Inflammatory macrophage treated with lipopolysaccharide for 4 hours (primary cell): ENCODE results near the gene REL.
A peak's percentile ranks its signal among the peaks of the same experiment; 100 is the strongest.
"Not testable (repeated sequence)": the region's sequence is repeated elsewhere in the genome, so short reads cannot be mapped to it uniquely, and the experiment has no call there.

ENCODE experiments used
- DNase-seq: peaks from one replicate; pipeline ENCODE4 v3.0.0-alpha.2; 2020

The REL gene

DNA sequence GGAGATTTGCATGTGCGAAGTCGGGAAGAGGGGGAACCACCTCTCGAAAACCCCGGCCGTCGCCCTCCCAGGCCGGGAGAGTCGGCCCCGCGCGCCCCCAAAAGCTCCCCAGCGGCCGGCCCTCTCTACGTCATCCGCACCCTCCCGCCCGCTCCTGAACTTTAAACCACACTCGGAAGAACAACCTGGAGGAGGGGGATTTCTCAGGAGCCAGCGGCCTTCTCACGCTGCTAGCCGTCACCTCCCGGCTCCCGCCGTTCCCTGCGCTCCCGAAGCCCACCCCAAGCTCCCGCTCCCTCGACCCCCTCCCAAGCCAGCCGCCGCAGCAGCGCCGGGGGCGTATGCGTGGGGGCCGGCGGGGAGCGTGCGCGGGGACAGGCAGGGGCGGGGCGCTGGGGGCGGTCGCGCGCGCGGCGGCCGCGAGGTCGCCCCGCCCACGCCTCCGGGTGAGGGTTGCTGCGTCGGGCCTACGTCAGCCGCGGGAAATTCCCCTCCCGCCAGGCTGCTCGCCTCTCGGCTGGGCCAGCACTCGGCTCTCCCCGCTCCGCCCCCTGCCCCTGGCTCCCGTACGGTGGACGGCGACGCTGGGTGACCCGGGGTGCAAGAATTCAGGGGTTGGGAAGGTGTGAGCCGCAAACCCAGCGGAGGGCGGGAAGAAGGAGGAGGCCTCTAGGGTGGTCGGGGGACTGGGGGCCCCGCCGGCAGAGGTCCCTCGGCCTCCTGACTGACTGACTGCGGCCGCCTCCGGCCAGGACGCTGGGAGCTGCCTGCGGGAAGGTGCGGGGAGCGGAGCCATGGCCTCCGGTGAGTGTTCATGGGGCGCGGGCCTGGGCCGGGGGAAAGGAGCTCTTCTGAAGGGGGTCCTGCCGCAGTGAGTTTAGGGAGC is at the start of gene REL:
REL (plus strand) TSS at position 528 of the 886 bp plus-strand sequence; CDS start at position 795, 267 bp downstream.
- peak; percentile 97 for DNase-seq

DNA sequence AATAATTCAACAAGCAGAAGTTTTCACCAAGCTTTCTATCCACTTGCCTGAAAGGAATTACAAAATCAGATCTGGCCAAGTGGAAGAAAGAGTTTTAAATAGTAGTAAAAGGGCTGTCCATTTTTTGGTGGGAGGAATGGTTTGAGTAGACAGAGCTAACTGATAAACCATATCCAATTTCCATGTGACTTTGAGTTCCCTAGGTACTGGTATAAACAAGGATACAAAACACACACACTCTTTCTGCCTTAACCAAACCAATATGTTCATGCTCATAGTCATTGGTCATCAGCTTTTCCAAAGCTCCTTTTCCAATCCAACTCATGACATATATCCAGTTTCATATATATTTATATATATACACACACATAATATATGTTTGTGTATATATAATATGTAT is 49.5 kb upstream of the REL start:
- no peak for DNase-seq

- DNase-seq, result no peak
These were observed 48.8 kb upstream of the REL start for GRCh38 chr2:60832621-60833020.

DNA sequence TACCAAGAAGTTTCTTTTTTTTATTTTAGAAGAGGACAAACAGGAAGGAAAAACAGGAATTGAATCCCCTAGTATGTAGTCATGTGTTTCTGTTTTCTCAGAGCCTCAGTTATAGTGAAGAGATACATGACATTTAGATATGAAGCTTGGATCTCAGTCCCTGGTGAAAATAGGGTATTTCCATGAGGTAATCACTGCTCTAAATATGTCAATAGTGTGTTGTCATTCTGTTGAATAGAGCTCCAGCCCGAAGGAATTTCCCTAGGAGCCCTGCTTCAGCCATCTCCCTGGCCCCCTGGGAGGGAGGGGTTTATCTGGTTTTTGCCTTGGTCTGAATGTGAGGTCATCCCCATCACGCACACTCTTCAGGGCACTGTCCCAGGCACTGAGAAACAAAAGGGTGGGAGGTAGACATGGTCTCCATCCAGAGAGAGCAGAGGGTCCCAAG is 47.1 kb upstream of the REL start:
- peak; percentile 96 for DNase-seq

DNA sequence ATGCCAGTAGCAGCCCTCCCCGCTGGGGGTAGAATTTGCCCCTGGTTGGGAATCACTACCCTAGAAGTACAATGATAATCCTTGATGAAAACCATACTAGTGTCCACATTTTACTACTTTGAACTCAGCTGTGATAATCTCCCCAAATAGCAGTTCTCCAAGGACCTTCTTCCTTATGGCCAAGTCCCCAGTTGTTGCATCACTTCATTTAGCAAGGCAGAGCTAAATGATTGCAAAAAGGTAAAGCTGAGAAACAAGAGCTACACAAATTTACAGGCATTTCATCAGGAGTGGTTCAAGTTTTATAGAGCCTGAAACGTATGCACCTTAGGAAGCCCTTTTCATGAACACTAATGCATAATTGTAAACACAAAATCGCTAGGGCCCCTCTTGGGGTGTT is 44.9 kb upstream of the REL start:
- peak; percentile 63 for DNase-seq

GRCh38 chr2:60837123-60837522 is 44.3 kb upstream of the REL start:
- DNase-seq, result peak; percentile 51

DNA sequence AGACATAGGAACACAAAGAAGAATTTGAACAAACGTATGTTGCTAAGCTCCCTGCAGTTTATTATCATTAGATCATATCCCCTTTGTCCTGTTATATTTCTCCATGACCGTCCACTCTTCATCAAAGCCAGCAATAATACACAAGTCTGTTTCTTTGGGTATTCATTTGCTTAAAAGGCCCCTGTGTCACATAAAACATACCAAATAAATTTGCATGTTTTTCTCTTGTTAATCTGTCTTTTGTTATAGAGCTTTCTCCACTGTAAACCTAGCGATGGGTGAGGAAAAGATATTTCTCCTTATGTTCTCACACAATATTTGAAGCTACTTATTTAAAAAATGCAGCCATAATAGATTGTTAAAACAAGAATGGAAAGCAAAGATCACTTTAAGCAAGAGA is 42.9 kb upstream of the REL start:
- DNase-seq, result no peak

DNA sequence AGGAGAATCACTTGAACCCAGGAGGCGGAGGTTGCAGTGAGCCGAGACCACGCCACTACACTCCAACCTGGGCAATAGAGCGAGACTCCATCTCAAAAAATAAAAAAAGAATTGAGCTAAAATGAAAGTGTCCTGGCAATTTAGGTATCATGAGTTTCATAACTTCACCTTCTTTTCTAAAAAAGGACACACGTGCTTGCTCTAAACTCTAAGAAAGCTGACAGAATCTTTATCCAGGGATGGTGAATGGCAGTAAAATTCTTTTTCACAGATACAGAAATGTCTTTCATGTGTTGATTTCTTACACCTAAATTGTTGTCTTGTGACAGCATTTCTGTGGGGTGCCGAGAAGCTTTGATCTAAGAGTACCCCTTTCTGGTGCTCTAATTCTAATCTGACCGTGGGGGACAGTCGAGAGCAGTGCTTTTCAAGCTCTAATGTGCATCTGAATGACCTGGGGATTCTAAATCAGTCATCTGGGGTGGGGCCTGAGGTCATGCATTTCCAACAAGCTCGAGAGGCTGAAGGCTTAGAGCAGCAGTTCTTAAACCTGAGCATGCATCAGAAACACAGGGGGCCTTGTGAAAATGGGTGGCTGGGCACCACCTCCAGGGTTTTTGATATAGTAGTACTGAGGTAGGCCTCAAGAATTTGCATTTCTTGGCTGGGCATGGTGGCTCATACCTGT is 42.1 kb upstream of the REL start:
- DNase-seq, result no peak

DNA sequence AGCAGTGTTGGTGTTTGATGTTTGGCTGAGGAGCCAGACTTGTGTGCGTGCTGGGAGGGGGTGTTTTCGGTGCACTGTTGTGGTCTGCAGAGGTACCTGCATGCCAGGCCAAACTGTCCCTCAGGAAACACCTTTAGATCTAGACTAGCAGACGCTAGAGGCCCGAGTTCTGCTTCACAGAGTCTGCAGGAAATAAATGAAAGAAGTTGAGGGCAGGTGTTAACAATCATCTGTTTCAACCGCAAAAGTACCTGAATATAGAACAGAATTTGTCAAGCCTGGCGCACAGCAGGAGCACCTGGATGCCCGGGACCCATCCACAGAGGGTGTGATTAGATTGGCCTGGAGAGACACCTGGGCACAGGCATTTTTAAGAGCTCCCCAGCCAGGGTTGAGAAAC is 40.5 kb upstream of the REL start:
- no peak for DNase-seq

DNA sequence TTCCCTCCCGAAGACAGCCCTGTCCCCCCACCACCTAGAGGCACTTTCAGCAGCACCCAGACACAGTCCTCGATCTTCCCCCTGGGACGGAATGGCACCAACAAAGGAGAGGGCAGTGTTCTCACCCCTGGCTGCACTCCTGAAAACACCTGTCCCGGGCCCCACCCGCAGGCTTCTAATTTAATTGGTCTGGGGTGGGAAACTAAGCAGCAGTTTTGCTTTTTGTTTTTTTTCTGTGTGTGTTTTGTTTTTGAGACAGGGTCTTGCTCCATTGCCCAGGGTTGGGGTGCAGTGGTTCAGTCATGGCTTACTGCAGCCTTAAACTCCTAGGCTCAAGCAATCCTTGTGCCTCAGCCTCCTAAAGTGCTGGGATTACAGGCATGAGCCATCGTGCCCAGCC is 38.4 kb upstream of the REL start:
- DNase-seq, result no peak

GRCh38 chr2:60844105-60844504 is 37.3 kb upstream of the REL start:
- DNase-seq, result peak; percentile 42

DNA sequence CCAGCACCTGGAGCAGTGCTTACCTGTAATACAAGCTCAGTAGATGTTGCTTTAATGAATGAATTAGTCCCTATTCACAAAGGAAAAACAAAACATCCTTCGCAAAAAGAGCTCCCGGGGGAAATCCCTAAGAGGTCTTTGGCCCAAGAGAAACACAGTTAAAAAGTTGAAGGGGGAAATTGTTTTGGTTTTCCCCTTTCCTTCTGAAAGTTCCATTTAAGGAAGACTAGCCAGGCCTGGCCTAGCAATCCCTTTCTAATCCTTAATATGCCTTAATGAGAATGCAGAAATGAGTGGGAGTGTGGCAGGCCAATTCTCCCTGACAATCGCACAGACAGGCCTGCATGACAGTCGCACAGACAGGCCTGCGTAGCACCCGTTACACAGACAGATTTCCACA is 33.5 kb upstream of the REL start:
- DNase-seq, result peak; percentile 22

GRCh38 chr2:60849187-60849586 is 32.2 kb upstream of the REL start:
- DNase-seq, result peak; percentile 56

DNA sequence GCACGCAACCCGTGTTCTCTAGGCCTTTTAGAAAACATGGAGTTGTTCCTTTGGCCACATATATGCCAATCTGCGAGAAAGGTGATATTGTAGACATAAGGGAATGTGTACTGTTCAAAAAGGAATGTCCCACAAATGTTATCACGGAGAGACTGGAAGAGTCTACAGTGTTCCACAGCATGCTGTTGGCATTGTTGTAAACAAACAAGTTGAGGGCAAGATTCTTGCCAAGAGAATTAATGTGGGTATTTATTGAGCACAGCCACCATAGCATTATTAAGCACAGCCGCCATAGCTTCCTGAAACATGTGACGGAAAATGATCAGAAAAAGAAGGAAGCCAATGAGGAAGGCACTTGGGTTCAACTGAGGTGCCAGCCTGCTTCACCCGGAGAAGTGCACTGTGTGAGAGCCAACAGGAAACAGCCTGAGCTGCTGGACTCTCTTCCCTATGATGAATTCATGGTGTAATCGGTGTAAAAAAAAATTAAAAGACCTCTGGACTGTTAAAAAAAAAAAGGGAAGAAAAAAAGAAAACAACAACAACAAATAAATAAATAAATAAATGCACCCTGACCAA is 29.0 kb upstream of the REL start:
- peak; percentile 83 for DNase-seq

DNA sequence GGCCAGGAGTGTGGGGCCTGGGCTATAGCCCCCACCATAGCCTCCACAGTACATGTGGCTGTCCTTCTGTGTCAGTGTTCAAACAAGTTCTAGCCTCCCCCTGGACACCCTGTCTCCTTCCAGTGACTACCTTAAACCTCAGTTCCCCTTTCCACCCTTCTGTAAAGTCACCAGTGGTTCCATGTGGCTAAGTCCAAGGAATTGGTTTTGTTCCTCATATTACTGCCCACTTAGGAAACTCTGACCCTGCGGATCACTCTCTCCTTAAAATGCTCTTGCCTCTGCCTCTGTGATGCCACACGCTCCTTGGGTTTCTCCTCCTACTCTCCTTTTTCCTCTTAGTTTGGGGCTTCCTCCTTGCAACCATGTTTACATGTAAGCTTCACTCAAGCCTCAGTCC is 27.8 kb upstream of the REL start:
- peak; percentile 84 for DNase-seq

GRCh38 chr2:60855989-60856669 is 25.2 kb upstream of the REL start:
- DNase-seq, result peak; percentile 49

DNA sequence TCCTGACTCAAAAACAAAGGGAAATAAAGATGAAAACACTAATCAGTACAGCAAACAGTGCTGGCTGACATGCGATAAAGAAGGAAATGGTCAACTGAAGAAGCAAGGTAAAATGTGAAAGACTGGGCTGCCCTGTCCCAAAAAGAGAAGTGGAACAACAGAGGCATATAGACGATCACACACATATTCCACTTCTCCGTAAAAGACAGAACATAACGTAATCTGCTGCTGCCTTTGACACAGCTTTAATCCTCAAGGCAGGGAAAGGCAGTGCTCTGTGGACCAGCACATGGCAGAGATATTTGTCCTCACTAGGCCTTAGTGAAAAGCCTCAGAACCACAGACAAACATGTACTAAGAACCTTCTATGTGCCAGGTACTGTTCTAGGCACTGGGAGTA is 24.3 kb upstream of the REL start:
- DNase-seq, result peak; percentile 89

DNA sequence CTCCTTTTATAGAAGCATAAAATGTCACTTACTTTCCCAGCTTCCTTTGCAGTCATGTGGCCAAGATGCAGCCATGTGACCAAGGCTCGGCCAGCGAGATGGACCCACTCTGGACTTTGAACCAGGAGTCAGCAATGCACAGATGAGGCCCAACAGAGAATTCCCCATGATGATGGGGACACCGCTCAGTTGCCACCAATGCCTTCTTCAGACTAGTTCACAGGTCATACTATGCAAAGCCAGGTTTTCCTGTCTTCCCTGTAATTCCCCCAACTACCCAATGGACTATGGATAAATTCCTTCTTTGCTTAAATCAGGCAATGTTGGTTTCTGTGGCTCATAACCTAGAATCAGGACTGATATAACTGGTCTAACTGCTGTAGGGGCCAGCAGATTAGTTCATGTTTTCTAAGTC is 22.5 kb upstream of the REL start:
- DNase-seq, result no peak

DNA sequence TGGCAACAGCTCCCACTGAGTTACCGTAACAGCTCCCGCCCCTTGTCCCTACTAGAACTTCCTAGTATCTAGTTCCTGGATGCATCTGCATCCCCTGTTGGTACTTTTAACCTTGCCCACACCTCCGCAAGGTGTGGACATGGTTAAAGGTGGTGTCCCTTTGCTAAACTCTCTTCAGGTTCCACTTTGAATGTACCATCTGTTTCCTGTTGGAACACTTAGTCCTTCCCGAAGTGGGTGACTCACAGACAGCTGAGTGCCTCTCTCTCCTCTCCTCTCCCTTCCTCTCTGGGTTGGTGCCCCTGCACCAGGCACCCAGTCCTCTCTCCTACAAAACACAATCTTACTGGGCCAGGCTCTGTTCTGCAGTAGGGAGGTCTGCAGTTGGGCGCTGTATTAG is 19.6 kb upstream of the REL start:
- DNase-seq, result no peak

- peak; percentile 46 for DNase-seq
These were observed 18.7 kb upstream of the REL start for GRCh38 chr2:60862642-60863041.

DNA sequence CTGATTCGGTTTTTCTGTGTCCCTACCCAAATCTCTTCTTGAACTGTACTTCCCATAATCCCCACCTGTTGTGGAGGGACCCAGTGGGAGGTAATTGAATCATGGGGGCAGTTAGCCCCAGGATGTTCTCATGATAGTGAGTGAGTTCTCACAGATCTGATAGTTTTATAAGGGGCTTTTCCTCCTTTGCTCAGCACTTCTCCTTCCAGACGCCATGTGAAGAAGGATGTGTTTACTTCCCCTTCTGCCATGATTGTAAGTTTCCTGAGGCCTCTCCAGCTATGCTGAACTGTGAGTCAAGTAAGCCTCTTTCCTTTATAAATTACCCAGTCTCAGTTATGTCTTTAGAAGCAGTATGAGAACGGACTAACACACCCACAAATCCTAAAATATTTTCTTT is 16.0 kb upstream of the REL start:
- not testable (repeated sequence) for DNase-seq

GRCh38 chr2:60867007-60867406 is 14.4 kb upstream of the REL start:
- no peak for DNase-seq

- peak; percentile 98 for DNase-seq
These were observed 13.5 kb upstream of the REL start for GRCh38 chr2:60867848-60868247.
